K562 (cell line): ENCODE measurements around the gene EEFSEC. TPM values are rescaled to one million over a fixed set of nuclear protein-coding genes. Genes with fewer than 3 reads are reported as not detected.

Experiments used
- ARID1B ChIP-seq: fragments of 450-650 bp; IDR thresholded peaks from 2 replicates; pipeline ENCODE4 v1.6.1; 2016; ENCODE audit warnings: antibody characterized with exemption, mild to moderate bottlenecking, inconsistent platforms
- DPF2 ChIP-seq: fragments of 450-650 bp; IDR thresholded peaks from 2 replicates; pipeline ENCODE4 v1.6.1; 2016
- NEUROD1 ChIP-seq: fragments of 150-350 bp; IDR thresholded peaks from 2 replicates; pipeline ENCODE4 v1.6.1; 2014; ENCODE audit warnings: borderline replicate concordance, low read length, low read depth; ENCODE audit not compliant: partially characterized antibody
- SMARCC2 ChIP-seq: fragments of 450-650 bp; IDR thresholded peaks from 2 replicates; pipeline ENCODE4 v1.6.1; 2017; ENCODE audit warnings: antibody characterized with exemption, moderate library complexity, mild to moderate bottlenecking, low read depth
- ZBTB26 ChIP-seq: fragments of 450-650 bp; formaldehyde crosslinking; IDR thresholded peaks from 2 replicates; pipeline ENCODE4 v1.4.0; 2022; ENCODE audit warnings: missing genetic modification characterization
- ZZZ3 ChIP-seq: fragments of 450-650 bp; IDR thresholded peaks from 2 replicates; pipeline ENCODE4 v1.6.1; 2016; ENCODE audit warnings: antibody characterized with exemption, mild to moderate bottlenecking, moderate library complexity
- polyA plus RNA-seq, 8 experiments: library from polyadenylated mRNA; depleted of rRNA in 4 of 8; stranded (reverse) in 5 of 8; unstranded in 3 of 8; fragments of >200 nt; fragmentation: Nextera tagmentation in 2 of 8; fragmentation: Illumina TruSeq in 1 of 8; extraction: Ambion mirVana in 2 of 8; extraction: Trizol in 1 of 8; gene quantifications; 2 replicates each; pipeline versions ENCODE4 v1.2.1 to v1.2.3, GENCODE V29; 2011 to 2014; ENCODE audit warnings: inconsistent platforms in 1 of 8, missing spikeins in 1 of 8
- total RNA-seq, 7 experiments: library from RNA; depleted of rRNA in 6 of 7; stranded (reverse); fragments of >200 nt in 6 of 7; fragmentation: Illumina TruSeq in 2 of 7; extraction: Trizol in 2 of 7; gene quantifications; 2 replicates each; pipeline versions ENCODE4 v1.2.1 to v1.2.3, GENCODE V29; 2011 to 2021; ENCODE audit warnings: low replicate concordance in 1 of 7
- TF ChIP-seq, protein P1 (sequence below), 2 experiments: fragments of 450-650 bp in 1 of 2; IDR thresholded peaks; 2 replicates each; pipeline ENCODE4 v1.6.1; 2011 to 2017; ENCODE audit warnings: low read depth in 2 of 2, antibody characterized with exemption in 1 of 2, borderline replicate concordance in 1 of 2, low read length in 1 of 2, mild to moderate bottlenecking in 1 of 2, mixed read lengths in 1 of 2; ENCODE audit not compliant: control insufficient read depth in 1 of 2
- TF ChIP-seq, protein P2 (sequence below): fragments of 250-450 bp; sonication (Bioruptor Pico); IDR thresholded peaks from 2 replicates; pipeline ENCODE4 v1.4.0; 2020

The EEFSEC gene
- total and polyA plus RNA-seq, 9 of the 15 experiments (the other 6 are each of a cell fraction or from before 2014, with no cell fraction given) = 0.35 to 11.8 (median 7.7) TPM

DNA sequence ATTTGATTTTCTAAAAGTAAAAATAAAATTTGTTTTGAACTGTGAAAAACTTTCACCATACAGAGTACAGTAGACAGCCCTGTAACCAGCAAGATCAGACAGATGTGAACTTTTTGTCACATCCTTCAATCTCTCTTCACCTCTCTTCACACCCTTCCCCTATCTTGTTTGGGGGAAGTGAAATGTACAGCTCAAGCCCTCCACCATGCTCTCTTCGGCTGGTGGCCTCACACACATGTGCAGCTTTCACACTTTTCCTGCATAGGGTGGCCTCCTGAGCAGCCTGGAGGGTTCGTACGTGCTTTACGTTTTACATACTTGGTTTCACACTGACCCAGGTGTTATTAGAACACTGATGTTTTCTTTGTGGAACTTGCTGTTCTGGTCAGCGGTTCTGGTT lies 227.0 kb downstream of the EEFSEC start (continued):
- TF ChIP-seq, protein P1, sequence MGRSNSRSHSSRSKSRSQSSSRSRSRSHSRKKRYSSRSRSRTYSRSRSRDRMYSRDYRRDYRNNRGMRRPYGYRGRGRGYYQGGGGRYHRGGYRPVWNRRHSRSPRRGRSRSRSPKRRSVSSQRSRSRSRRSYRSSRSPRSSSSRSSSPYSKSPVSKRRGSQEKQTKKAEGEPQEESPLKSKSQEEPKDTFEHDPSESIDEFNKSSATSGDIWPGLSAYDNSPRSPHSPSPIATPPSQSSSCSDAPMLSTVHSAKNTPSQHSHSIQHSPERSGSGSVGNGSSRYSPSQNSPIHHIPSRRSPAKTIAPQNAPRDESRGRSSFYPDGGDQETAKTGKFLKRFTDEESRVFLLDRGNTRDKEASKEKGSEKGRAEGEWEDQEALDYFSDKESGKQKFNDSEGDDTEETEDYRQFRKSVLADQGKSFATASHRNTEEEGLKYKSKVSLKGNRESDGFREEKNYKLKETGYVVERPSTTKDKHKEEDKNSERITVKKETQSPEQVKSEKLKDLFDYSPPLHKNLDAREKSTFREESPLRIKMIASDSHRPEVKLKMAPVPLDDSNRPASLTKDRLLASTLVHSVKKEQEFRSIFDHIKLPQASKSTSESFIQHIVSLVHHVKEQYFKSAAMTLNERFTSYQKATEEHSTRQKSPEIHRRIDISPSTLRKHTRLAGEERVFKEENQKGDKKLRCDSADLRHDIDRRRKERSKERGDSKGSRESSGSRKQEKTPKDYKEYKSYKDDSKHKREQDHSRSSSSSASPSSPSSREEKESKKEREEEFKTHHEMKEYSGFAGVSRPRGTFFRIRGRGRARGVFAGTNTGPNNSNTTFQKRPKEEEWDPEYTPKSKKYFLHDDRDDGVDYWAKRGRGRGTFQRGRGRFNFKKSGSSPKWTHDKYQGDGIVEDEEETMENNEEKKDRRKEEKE (IDR thresholded peaks at IDR 0.05; ENCODE audit: borderline replicate concordance in 1 of 2, control insufficient read depth in 1 of 2, low read depth in 2 of 2, low read length in 1 of 2) = no peak
- TF ChIP-seq NEUROD1 (no peak), ARID1B (no peak), DPF2 (no peak), ZBTB26 (CRISPR knock-in tag) (no peak), ZZZ3 (no peak), SMARCC2 (no peak)
- TF ChIP-seq, protein P2, sequence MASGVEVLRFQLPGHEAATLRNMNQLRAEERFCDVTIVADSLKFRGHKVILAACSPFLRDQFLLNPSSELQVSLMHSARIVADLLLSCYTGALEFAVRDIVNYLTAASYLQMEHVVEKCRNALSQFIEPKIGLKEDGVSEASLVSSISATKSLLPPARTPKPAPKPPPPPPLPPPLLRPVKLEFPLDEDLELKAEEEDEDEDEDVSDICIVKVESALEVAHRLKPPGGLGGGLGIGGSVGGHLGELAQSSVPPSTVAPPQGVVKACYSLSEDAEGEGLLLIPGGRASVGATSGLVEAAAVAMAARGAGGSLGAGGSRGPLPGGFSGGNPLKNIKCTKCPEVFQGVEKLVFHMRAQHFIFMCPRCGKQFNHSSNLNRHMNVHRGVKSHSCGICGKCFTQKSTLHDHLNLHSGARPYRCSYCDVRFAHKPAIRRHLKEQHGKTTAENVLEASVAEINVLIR = no peak
